Measurements from ENCODE around the gene METAP1D.

- TF ChIP-seq CTCF (conservative IDR thresholded peaks at IDR 0.05) (no peak), EZH2 (IDR thresholded peaks at IDR 0.05; ENCODE audit: low read depth) (no peak)
These were observed 97.9 kb downstream of the METAP1D start for GRCh38 chr2:172097557-172098131.

Measured in PC-9 (cell line).